Measurements from ENCODE around the gene LCK. TPM values are rescaled to one million over a fixed set of nuclear protein-coding genes. Genes with fewer than 3 reads are reported as not detected.

Gene LCK
- total RNA-seq, 2 donors from 2014 or later: 3.7 to 24.7 TPM

DNA sequence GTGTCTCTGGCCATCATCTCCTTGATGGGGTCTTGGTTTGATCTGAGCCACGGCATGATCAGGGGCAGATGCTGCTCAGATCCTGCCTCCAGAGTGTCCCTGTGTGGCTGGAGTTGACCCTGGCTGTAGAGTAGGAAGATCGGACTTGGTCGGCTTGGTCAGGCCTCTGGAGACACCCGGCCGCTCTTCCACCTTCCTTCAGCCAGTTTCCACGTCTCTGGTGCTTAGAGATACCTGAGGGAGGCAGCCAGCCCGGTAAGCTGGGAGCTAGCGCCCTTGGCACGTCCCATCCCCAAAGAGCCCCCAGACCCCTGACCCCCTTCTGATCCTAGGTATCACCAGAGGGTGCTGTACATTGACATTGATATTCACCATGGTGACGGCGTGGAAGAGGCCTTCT is 76.1 kb downstream of the LCK start:
- H3K9me3 ChIP-seq: no peaks in the 10 kb centered on the region
- H3K9ac ChIP-seq (ENCODE audit: low read depth in 2 of 2, low read length in 2 of 2): no peak overlapping the region
- H3K36me3 ChIP-seq: peaks cover 26% of the 10 kb centered on the region
- H3K27me3 ChIP-seq: no peaks in the 10 kb centered on the region
- no peak for DNase-seq
- H3K4me1 ChIP-seq: no peaks in the 10 kb centered on the region
- intact Hi-C loops (cut with DNase I): no loop called here
- no peak overlapping the region for H3K27ac ChIP-seq
- TF ChIP-seq, protein P1, sequence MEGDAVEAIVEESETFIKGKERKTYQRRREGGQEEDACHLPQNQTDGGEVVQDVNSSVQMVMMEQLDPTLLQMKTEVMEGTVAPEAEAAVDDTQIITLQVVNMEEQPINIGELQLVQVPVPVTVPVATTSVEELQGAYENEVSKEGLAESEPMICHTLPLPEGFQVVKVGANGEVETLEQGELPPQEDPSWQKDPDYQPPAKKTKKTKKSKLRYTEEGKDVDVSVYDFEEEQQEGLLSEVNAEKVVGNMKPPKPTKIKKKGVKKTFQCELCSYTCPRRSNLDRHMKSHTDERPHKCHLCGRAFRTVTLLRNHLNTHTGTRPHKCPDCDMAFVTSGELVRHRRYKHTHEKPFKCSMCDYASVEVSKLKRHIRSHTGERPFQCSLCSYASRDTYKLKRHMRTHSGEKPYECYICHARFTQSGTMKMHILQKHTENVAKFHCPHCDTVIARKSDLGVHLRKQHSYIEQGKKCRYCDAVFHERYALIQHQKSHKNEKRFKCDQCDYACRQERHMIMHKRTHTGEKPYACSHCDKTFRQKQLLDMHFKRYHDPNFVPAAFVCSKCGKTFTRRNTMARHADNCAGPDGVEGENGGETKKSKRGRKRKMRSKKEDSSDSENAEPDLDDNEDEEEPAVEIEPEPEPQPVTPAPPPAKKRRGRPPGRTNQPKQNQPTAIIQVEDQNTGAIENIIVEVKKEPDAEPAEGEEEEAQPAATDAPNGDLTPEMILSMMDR (IDR thresholded peaks at IDR 0.05): no peak
- no peak overlapping the region for H3K4me3 ChIP-seq

DNA sequence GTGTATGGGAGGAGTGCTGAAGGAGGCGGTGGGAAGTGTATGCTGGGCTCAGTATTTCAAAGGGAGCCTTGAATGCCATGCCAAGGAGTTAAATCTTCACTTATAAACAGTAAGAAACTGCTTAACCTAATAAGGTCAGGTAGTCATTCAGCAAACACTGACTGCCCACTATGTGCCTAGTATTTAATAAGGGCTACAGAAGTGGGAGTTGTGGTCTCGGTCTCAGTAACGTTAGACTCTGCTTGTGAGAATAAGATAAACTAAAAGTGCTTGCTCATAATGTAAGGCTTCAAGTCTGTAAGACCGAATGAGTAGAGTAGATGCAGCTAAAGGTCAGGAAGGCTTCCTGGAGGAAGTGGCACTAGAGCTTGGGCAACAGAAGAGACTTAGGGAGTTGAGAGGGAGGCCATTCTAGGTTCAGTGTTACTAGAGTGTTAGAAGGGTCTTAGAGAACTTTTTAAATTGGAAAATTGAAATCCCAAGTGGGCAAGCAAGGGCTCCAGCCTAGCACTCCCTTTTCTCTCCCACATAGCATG is 78.9 kb downstream of the LCK start:
- no peaks in the 10 kb centered on the region for H3K9me3 ChIP-seq
- no peak overlapping the region for H3K9ac ChIP-seq (ENCODE audit: low read depth in 2 of 2, low read length in 2 of 2)
- no peak overlapping the region for H3K27ac ChIP-seq
- H3K4me3 ChIP-seq: no peak overlapping the region
- no peaks in the 10 kb centered on the region for H3K27me3 ChIP-seq
- intact Hi-C loops (cut with DNase I): loop anchor here (10.0 kb wide), 1 partner anchor 85 kb away; the partner anchor contains the start of gene FAM167B
- TF ChIP-seq, protein P1 (IDR thresholded peaks at IDR 0.05): no peak
- peaks cover 13% of the 10 kb centered on the region for H3K4me1 ChIP-seq
- H3K36me3 ChIP-seq: peaks cover 34% of the 10 kb centered on the region
- no peak for DNase-seq

DNA sequence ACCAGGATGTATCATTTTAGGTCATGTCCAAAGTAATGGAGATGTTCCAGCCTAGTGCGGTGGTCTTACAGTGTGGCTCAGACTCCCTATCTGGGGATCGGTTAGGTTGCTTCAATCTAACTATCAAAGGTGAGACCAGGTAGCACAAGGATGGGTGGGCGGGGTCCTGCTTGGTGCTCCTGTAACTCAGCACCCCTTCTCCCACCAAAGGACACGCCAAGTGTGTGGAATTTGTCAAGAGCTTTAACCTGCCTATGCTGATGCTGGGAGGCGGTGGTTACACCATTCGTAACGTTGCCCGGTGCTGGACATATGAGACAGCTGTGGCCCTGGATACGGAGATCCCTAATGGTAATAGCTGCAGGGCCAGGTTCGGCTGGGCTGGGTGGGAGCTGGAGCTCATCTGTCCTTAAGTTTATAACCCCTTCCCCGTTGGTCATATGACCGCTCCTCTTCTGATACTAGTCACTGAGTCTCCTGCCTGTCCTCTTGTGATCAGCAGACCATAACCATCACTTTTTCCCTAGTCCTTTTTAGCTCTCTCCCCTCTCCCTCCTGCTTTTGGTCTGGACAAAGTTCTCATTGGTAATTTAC is 79.6 kb downstream of the LCK start:
- Histone ChIP-seq H3K27ac (no peak overlapping the region), H3K9me3 (no peaks in the 10 kb centered on the region), H3K36me3 (peaks cover 34% of the 10 kb centered on the region), H3K4me1 (peaks cover 13% of the 10 kb centered on the region), H3K9ac (ENCODE audit: low read depth in 2 of 2, low read length in 2 of 2) (no peak overlapping the region), H3K27me3 (no peaks in the 10 kb centered on the region), H3K4me3 (no peak overlapping the region)
- intact Hi-C loops (cut with DNase I): loop anchor here (10.0 kb wide), 1 partner anchor 86 kb away; the partner anchor contains the start of gene FAM167B
- TF ChIP-seq, protein P1 (IDR thresholded peaks at IDR 0.05): no peak
- DNase-seq: no peak

DNA sequence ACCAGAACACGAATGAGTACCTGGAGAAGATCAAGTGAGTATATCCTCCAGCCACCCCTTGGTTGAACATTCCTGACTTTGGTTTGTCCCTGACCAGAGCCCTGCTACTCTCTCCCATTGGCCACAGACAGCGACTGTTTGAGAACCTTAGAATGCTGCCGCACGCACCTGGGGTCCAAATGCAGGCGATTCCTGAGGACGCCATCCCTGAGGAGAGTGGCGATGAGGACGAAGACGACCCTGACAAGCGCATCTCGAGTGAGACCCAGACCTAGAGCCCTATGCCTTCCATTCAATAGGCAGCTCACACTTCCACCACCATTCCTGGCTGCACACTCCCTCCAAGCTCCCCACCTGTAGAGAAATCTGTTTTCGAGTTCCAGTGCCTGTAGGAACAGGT is 80.5 kb downstream of the LCK start:
- TF ChIP-seq, protein P1 (IDR thresholded peaks at IDR 0.05): no peak
- Histone ChIP-seq H3K9ac (ENCODE audit: low read depth in 2 of 2, low read length in 2 of 2) (no peak overlapping the region), H3K9me3 (no peaks in the 10 kb centered on the region), H3K27ac (no peak overlapping the region), H3K36me3 (peaks cover 27% of the 10 kb centered on the region), H3K27me3 (no peaks in the 10 kb centered on the region), H3K4me1 (peaks cover 17% of the 10 kb centered on the region), H3K4me3 (no peak overlapping the region)
- no peak for DNase-seq
- intact Hi-C loops (cut with DNase I): loop anchor here (10.0 kb wide), 1 partner anchor 87 kb away; the partner anchor contains the start of gene FAM167B

DNA sequence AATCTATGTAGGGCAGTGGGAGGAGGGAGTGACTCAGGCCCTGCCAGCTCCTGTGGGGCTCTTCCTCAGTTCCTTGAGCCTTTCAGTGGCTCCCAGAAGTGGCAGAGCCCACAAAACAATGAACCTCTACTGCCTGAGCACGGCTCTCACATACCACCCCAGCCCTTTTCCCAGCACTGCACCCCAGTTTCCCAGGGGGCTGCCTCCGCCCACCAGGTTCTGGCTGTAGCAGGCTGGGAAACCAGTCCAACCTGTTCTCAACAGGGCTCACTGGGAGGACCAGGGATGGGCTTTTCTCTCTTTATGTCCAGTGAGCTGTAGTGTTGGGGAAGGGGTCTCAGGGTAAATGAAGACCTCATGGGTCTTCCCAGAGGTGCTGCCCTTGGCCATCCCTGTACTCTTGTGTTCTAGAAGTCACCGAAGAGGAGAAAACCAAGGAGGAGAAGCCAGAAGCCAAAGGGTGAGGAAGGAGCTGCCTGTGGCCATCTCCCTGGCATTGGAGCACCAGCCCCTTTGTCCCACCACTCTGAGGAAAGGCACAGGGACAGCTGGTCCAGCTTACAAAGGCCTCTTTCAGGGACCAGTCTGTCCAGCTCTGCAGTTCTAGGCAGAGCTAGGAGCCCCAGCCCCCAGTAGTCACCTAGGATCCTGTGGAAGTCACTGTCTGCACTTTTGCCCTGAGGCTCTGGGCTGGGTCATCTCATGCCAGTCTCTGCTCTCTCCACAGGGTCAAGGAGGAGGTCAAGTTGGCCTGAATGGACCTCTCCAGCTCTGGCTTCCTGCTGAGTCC is 81.4 kb downstream of the LCK start:
- Histone ChIP-seq H3K36me3 (peaks cover 17% of the 10 kb centered on the region), H3K4me3 (no peak overlapping the region), H3K27ac (no peak overlapping the region), H3K27me3 (no peaks in the 10 kb centered on the region), H3K9me3 (no peaks in the 10 kb centered on the region), H3K4me1 (peaks cover 24% of the 10 kb centered on the region), H3K9ac (ENCODE audit: low read depth in 2 of 2, low read length in 2 of 2) (peak overlapping the region in 1 of 2 donors; percentile 1)
- peak; percentile 50 for DNase-seq
- TF ChIP-seq, protein P1 (IDR thresholded peaks at IDR 0.05): no peak
- intact Hi-C loops (cut with DNase I): loop anchor here (10.0 kb wide), 1 partner anchor 88 kb away; the partner anchor contains the start of gene FAM167B

Measured in colonic mucosa (tissue), 4 donors.